HG03432 (cell line): ENCODE data around the gene DUSP8.

ENCODE experiments used
- ATAC-seq: cut with Tn5 transposase; IDR thresholded peaks from one replicate; pipeline ENCODE4 v1.9.1; 2021; ENCODE audit warnings: mild to moderate bottlenecking, moderate library complexity; ENCODE audit not compliant: unreplicated experiment

The DUSP8 gene

DNA sequence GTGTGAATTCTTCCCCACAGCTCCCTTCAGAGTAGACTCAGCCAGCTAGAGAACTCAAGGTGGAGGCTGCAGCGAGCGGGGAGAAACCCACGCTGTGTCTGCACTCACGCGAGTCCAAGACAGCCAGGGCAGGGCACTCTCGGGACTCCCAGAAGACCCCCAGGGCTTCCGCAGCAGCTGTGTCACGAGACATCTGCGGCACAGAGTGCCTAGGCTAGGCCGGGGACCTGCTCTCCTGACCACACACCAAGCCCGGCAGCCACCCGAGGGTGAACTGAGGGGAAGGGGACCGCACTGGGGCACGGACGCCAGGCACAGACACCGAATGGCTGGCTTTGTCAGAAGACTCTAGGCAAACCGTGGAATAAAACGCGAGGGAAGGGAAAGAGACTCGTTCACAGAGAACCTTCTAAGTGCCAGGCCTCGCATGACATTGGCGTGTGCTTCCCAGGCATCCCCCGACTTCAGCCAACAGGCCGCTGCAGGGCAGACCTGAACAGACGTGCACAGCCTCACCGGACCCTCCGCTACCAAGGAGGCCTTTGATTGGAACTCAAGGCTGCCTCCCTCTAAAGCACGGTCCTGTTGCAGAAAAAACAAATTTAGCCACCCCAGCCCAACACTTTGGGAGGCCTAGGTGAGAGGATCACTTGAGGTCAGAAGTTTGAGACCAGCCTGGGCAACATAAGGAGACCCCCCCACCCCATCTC lies 67.3 kb downstream of the DUSP8 start:
- ATAC-seq, result no peak

DNA sequence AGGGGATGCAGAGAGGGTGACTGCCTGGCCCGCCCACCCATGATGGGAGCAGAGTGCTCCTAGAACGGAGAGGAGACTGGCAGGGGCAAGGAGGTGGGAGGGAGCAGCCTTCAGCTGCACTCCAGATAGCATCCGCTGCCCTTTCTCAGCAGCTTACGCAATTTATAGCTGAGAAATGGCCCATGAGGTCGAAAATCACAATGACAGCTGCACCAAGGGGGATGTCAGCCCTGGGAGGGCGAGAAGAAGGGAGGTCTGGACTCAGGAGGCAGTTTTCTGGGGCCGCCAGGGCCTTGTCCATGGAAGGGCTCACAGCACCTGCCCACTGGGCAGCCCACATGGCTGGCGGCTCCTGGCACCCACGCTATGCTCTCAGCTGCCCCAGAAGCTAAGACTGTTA lies 67.9 kb downstream of the DUSP8 start:
- no peak for ATAC-seq
